NCI-H345 (cell line): Measurements from ENCODE around the gene GALC.
A peak's percentile ranks its signal among the peaks of the same experiment; 100 is the strongest.

Source experiments
- DNase-seq: peaks from one replicate; lab custom pipeline; 2025; lab: John Stamatoyannopoulos, UW

GALC gene

GRCh38 chr14:88005978-88006851, 13.2 kb upstream of the GALC start:
- DNase-seq: no peak

- no peak for DNase-seq
These were observed 12.1 kb upstream of the GALC start, which contains the start of gene GPR65 for GRCh38 chr14:88005050-88005481. Gene GPR65, plus strand, starts transcription at chr14:88005135. Its CDS starts 5,713 bp downstream, at chr14:88010848.

GRCh38 chr14:88004506-88005036, 11.6 kb upstream of the GALC start:
- no peak for DNase-seq

- DNase-seq: no peak
These were observed 10.4 kb upstream of the GALC start for GRCh38 chr14:88003425-88003824.

- no peak for DNase-seq
These were observed 9.6 kb upstream of the GALC start for GRCh38 chr14:88002421-88003075.

- DNase-seq: no peak
These were observed 6.3 kb upstream of the GALC start for GRCh38 chr14:87999277-87999676.

- DNase-seq: no peak
These were observed 5.5 kb upstream of the GALC start for GRCh38 chr14:87998482-87998881.

- no peak for DNase-seq
These were observed 3.3 kb upstream of the GALC start for GRCh38 chr14:87996291-87996592.

- DNase-seq: no peak
These were observed 2.7 kb upstream of the GALC start for GRCh38 chr14:87995500-87996290.

- DNase-seq: no peak
These were observed 2.0 kb upstream of the GALC start for GRCh38 chr14:87994974-87995373.

- peak; percentile 16 for DNase-seq
These were observed 650 bp downstream of the GALC start for GRCh38 chr14:87992346-87992717.

- DNase-seq: no peak
These were observed 2.3 kb downstream of the GALC start for GRCh38 chr14:87990682-87991081.

- DNase-seq: no peak
These were observed 3.1 kb downstream of the GALC start for GRCh38 chr14:87989956-87990299.

- DNase-seq: no peak
These were observed 3.6 kb downstream of the GALC start for GRCh38 chr14:87989221-87989955.

GRCh38 chr14:87979689-87980088, 13.3 kb downstream of the GALC start:
- no peak for DNase-seq

GRCh38 chr14:87975636-87976035, 17.3 kb downstream of the GALC start:
- DNase-seq: no peak

- no peak for DNase-seq
These were observed 22.0 kb downstream of the GALC start for GRCh38 chr14:87971010-87971409.

- no peak for DNase-seq
These were observed 25.5 kb downstream of the GALC start for GRCh38 chr14:87967496-87967895.

- DNase-seq: no peak
These were observed 26.2 kb downstream of the GALC start for GRCh38 chr14:87966816-87967215.

GRCh38 chr14:87961246-87961645, 31.7 kb downstream of the GALC start:
- DNase-seq: no peak

GRCh38 chr14:87960013-87960787, 32.8 kb downstream of the GALC start:
- DNase-seq: no peak
